Stomach (tissue), 9 donors: ENCODE data around the gene TENM4. TPM values are rescaled to one million over a fixed set of nuclear protein-coding genes. Genes with fewer than 3 reads are reported as not detected.

ENCODE experiments used
- DNase-seq, 2 donors: peaks; one replicate each; pipeline versions ENCODE4 v3.0.0 to v3.0.0-alpha.2; 2013 to 2019
- H3K27ac ChIP-seq, 5 donors: fragments of 200-600 bp in 4 of 5; sonication (generic) in 4 of 5; one replicate each; pipeline ENCODE4 v1.5.1; 2013 to 2019; ENCODE audit warnings: mild to moderate bottlenecking in 1 of 5, moderate library complexity in 1 of 5
- H3K27me3 ChIP-seq, 3 donors: fragments of 200-600 bp; sonication (generic); one replicate each; pipeline ENCODE4 v1.5.1; 2017 to 2019; ENCODE audit warnings: mixed run types in 1 of 3
- H3K36me3 ChIP-seq, 4 donors: fragments of 200-600 bp; sonication (generic); 1 replicate in 3 of 4; 2 replicates in 1 of 4; pipeline ENCODE4 v1.5.1; 2016 to 2019
- H3K4me1 ChIP-seq, 4 donors: fragments of 200-600 bp; sonication (generic); one replicate each; pipeline ENCODE4 v1.5.1; 2016 to 2019
- H3K4me3 ChIP-seq, 4 donors: fragments of 200-600 bp; sonication (generic) in 3 of 4; one replicate each; pipeline ENCODE4 v1.5.1; 2016 to 2019; ENCODE audit warnings: mild to moderate bottlenecking in 1 of 4
- H3K9me3 ChIP-seq, 4 donors: fragments of 200-600 bp; sonication (generic); one replicate each; pipeline ENCODE4 v1.5.1; 2016 to 2019
- CTCF ChIP-seq, 7 experiments: fragments of 450-650 bp in 4 of 7; fragments of 200-600 bp in 3 of 7; sonication (generic) in 3 of 7; IDR thresholded peaks; one replicate each; pipeline ENCODE4 v1.5.1; 2016 to 2019; ENCODE audit warnings: antibody characterized with exemption in 7 of 7, control low read depth in 2 of 7, mild to moderate bottlenecking in 1 of 7
- EP300 ChIP-seq: sonication (generic); formaldehyde crosslinking; IDR thresholded peaks from one replicate; pipeline ENCODE4 v1.6.1; 2017; ENCODE audit warnings: antibody characterized with exemption
- POLR2A ChIP-seq, 4 donors: fragments of 450-650 bp; IDR thresholded peaks; one replicate each; pipeline ENCODE4 v1.6.1; 2016; ENCODE audit warnings: antibody characterized with exemption in 4 of 4, control low read depth in 2 of 4, mild to moderate bottlenecking in 1 of 4, moderate library complexity in 1 of 4
- POLR2AphosphoS5 ChIP-seq, 3 donors: sonication (generic); formaldehyde crosslinking; IDR thresholded peaks; one replicate each; pipeline ENCODE4 v1.6.1; 2016; ENCODE audit warnings: antibody characterized with exemption in 3 of 3
- WGBS, 5 donors: extraction: QIAGEN DNeasy Blood & Tissue Kit in 3 of 5; methylation state at CpG; one replicate each; pipeline versions ENCODE4 v1.1.5 to v1.1.7; 2013 to 2018; 5-methylcytosine and 5-hydroxymethylcytosine counted together
- intact Hi-C: fragments of 100-400 bp; cut with DNase I; formaldehyde crosslinking; loops from one replicate; pipeline ENCODE4 v1.15.1; 2023; ENCODE audit warnings: low total_unique reads
- polyA plus RNA-seq, 3 donors: library from polyadenylated mRNA; stranded (reverse); fragments of 200-250 nt; gene quantifications; one replicate each; pipeline ENCODE4 v1.2.3, GENCODE V29; 2013
- total RNA-seq, 5 donors: library from RNA; depleted of rRNA; stranded (reverse); fragments of >200 nt; gene quantifications; one replicate each; pipeline versions ENCODE4 v1.1.0 to v1.2.3, GENCODE V29; 2014 to 2016
- donor health status: healthy with polysubstance abuse.
- donor health status: Bipolar disorder and iron deficiency.
- donor health status: healthy.

Gene TENM4
- total and polyA plus RNA-seq, 8 donors, result 0.06 to 13.2 (median 0.87) TPM; not detected in 1

- WGBS, 5 donors, result 36 to 52% (median 46%) methylated on average over 2 of the region's 2 CpGs
- no peak overlapping the region for H3K27ac ChIP-seq
- H3K36me3 ChIP-seq, result no peaks in the 10 kb centered on the region
- peak in 1 of 2 donors; percentile 73 for DNase-seq
- H3K27me3 ChIP-seq, result no peaks in the 10 kb centered on the region
- H3K4me3 ChIP-seq, result no peak overlapping the region
- H3K4me1 ChIP-seq, result no peaks in the 10 kb centered on the region
- TF ChIP-seq CTCF (IDR thresholded peaks at IDR 0.05) (peak in 2 of 7 experiments; percentile 9 to 18), EP300 (no peak)
- intact Hi-C loops, result no loop called here
- no peaks in the 10 kb centered on the region for H3K9me3 ChIP-seq
Observed at GRCh38 chr11:79461144-79461543, 20.3 kb upstream of the TENM4 start.

GRCh38 chr11:79458709-79459108, 17.9 kb upstream of the TENM4 start:
- no peak overlapping the region for H3K4me3 ChIP-seq
- TF ChIP-seq POLR2A (IDR thresholded peaks at IDR 0.05) (no peak), POLR2AphosphoS5 (IDR thresholded peaks at IDR 0.05) (no peak), EP300 (no peak), CTCF (IDR thresholded peaks at IDR 0.05) (no peak)
- peaks cover 0 to 6% (median 0%) of the 10 kb centered on the region in 3 donors for H3K27me3 ChIP-seq
- H3K36me3 ChIP-seq, result no peaks in the 10 kb centered on the region
- intact Hi-C loops, result no loop called here
- DNase-seq, result no peak
- H3K27ac ChIP-seq, result no peak overlapping the region
- no peaks in the 10 kb centered on the region for H3K4me1 ChIP-seq
- 75 to 80% (median 78%) methylated on average over 5 of the region's 5 CpGs for WGBS, 5 donors
- H3K9me3 ChIP-seq, result no peaks in the 10 kb centered on the region

GRCh38 chr11:79456501-79456900, 15.7 kb upstream of the TENM4 start:
- intact Hi-C loops, result no loop called here
- peaks cover 0 to 6% (median 0%) of the 10 kb centered on the region in 3 donors for H3K27me3 ChIP-seq
- H3K27ac ChIP-seq, result no peak overlapping the region
- TF ChIP-seq POLR2AphosphoS5 (IDR thresholded peaks at IDR 0.05), result no peak
- TF ChIP-seq CTCF (IDR thresholded peaks at IDR 0.05), result no peak
- TF ChIP-seq EP300, result no peak
- no peak for TF ChIP-seq POLR2A (IDR thresholded peaks at IDR 0.05)
- no peak for DNase-seq
- H3K9me3 ChIP-seq, result no peaks in the 10 kb centered on the region
- H3K36me3 ChIP-seq, result no peaks in the 10 kb centered on the region
- H3K4me3 ChIP-seq, result no peak overlapping the region
- no peaks in the 10 kb centered on the region for H3K4me1 ChIP-seq
- 41 to 67% (median 63%) methylated on average over 4 of the region's 4 CpGs for WGBS, 5 donors

GRCh38 chr11:79453617-79454016, 12.8 kb upstream of the TENM4 start:
- DNase-seq, result no peak
- intact Hi-C loops, result no loop called here
- peaks cover 0 to under 1% (median 0%) of the 10 kb centered on the region in 4 donors for H3K9me3 ChIP-seq
- no peak overlapping the region for H3K27ac ChIP-seq
- H3K4me1 ChIP-seq, result no peaks in the 10 kb centered on the region
- peaks cover 0 to 6% (median 0%) of the 10 kb centered on the region in 3 donors for H3K27me3 ChIP-seq
- TF ChIP-seq EP300, result no peak
- TF ChIP-seq POLR2A (IDR thresholded peaks at IDR 0.05), result no peak
- TF ChIP-seq POLR2AphosphoS5 (IDR thresholded peaks at IDR 0.05), result no peak
- no peak for TF ChIP-seq CTCF (IDR thresholded peaks at IDR 0.05)
- no peak overlapping the region for H3K4me3 ChIP-seq
- no peaks in the 10 kb centered on the region for H3K36me3 ChIP-seq
